B cell (primary cell): Measurements from ENCODE around the gene RNF181.

Source experiments
- CTCF ChIP-seq: fragments of 200-600 bp; IDR thresholded peaks from one replicate; pipeline ENCODE4 v1.8.0; 2022; ENCODE audit warnings: antibody characterized with exemption, mild to moderate bottlenecking
- EZH2 ChIP-seq: IDR thresholded peaks from 2 replicates; pipeline ENCODE4 v1.6.1; 2012; ENCODE audit warnings: borderline replicate concordance, low read depth, mild to moderate bottlenecking, moderate library complexity, low read length; ENCODE audit not compliant: insufficient read depth, poor library complexity, severe bottlenecking

GRCh38 chr2:85577063-85577385 is 18.5 kb upstream of the RNF181 start:
- no peak for TF ChIP-seq CTCF
- no peak for TF ChIP-seq EZH2
